HG03097 (cell line): ENCODE data around the gene PNPLA1.

Experiments used
- ATAC-seq: cut with Tn5 transposase; IDR thresholded peaks from one replicate; pipeline ENCODE4 v1.9.1; 2021; ENCODE audit not compliant: unreplicated experiment, low FRiP score

PNPLA1 gene

DNA sequence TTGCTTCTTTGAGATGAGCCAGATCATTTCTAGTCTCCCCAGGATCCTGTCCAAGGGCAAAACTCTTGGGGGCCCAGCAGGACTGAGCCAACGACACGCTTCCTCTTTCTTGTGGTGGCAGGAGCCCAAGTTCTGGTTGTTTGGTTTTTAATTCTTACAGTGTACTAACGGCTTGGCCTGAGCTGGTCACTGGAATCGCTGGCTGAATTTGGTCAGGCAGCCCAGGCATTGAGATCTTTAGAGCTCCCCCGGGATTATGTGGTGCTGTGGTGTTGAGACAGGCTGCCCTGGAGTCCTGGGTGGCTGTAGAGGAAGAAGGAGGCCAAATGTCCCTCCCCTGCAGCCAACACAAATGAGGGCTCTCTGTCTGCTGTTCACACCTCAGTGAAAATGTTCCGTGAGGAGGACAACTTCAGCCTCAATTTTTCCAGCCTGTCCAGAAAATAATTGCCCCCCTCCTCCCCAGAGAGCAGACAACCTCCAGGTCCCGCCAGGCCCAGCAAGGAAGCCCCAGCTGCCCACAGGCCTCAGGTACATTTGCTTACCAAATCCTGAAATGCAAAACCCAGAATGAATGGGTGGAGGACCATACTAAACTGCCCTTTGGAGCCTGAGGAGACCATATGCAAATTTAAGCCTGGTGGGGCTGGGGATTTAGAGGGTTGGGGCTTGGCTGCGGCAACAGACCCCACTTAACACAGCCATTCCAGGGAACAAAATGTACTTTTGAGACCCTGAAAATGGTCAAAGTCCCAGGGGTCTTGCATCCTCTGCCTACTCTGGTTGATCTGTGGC is 43.2 kb downstream of the PNPLA1 start:
- ATAC-seq = no peak

DNA sequence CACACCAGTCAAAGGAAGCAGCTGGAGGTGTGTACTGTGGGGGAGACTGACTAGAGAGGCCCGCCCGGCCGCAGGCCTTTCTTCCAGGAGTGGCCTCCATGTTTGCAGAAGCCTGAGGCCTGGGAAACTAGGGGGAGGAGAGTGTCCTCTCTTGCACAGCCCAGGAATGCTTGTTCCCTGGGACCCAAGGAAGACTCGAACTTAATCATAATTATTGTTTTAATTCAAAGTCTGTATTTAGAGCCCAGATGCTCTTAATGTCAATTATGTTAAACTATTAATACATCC is 43.7 kb downstream of the PNPLA1 start:
- no peak for ATAC-seq

DNA sequence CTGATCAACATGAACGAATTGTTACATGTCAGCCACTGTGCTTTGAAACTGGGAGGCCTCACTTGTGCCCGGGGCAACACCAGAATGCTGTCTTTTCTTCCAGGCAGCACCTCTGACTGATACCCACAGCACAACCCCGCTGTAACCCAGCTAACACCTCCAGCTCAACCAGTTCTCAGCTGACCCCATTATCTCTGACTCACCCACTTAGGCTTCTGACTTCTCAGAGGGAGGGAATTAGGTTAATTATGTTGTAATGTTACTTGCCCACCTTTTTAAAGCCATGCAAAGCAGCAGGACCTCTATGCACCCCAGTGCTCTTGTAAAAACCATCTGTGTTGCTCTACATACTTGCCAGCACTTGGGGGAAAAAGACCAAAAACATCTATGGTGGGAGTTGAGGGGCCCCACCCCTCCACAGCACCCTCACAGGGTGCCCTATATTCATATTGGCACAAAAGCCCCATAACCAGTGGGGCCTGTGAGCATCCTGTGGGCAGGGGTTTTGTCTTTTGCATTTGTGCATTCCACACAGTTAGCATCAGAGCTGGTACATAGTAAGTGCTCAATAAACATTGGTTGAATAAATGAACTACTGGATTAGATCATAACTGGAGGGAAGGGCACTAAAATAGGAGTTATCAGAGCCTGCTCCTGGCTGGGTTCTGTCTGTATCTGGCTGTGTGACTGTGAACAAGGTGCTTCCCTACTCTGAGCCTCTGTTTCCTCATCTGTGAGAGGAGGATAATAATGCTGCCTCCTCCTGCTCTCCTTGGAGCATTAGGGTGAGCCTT is 44.6 kb downstream of the PNPLA1 start:
- ATAC-seq = no peak

DNA sequence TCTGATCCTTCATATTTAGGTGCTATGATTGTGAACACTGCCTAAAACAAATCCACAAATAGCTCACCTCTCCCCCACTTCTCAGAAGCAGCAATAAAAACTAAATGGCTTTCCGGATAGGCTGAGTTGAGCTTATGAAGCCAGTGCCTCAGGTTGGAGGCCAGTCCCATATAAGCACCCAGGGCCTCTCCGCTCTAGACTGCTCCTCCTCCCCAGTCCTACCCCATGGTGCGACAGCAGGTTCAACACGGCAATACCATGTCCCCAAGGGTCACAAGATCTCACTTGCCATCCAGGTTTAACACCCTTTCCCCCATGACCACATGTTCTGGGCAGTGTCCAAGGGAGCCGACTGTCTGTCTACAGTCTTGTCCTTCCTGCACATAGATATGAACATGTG is 46.1 kb downstream of the PNPLA1 start:
- no peak for ATAC-seq

DNA sequence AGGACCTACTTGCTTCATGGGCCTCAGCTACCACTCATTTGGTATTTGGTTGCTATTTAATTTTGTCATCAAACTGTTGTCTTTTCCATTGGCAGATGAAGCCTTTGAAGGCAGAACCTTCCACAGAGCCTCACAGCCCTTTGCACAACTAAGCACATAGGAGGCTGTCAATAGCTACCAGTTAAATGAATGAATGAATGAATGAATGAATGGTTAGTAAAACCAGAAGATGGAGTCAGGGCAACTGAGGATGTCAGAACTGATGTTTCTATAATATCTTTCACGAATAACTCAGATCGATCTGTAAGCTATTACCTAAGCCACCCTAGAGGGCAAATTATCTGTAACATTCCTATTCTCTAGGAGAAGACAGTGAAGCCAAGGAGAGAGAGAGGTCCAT is 47.8 kb downstream of the PNPLA1 start:
- no peak for ATAC-seq

DNA sequence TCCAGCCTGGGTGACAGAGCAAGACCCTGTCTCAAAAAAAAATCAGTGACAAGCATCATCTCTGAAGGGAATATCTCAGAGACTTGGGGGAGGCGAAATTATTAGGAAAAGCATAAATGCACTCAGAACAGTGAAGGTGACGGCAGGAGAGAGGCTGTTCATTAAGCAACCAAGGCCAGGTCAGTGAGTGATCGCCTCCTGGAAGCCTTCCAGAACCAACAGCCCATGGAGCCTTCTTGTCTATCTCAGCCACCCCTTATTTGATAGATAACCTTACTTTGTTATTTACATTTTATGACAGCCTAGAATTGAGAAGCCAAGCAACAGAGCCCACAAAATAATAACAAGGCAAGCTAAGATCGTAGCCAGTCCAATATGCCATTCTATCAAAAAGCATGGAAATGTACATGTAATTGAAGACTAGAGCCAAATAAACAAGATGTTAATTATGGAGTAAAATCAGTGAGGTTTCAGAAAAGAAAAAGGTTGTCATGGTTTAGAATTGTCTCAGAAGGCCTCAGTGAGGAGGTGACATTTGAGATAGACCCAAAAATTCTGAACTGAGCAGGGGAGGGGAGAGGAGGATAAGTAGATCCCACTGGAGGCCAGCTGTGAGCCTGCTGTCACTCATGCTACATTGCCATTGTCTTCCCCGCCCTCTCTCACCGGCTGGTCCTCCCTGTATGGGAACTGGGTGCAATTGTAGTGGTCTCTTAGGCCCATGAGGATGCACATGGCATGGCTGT is 49.0 kb downstream of the PNPLA1 start:
- no peak for ATAC-seq

DNA sequence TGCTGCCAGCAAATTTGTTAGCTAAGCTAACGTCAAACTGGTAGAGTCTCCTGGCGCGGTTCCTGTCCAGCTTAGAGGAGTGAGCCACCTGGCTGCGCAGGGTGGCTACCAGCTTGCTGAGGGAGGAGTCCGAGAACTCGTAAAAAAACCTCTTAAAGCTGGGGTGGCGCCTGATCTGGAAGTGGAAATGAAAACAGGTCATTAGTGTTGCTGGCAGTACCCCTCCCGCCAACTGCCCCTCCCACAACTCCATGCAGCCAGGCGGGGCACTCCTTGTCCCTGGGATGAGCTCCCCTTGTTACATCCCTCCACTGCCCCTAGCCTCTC is 49.5 kb downstream of the PNPLA1 start:
- no peak for ATAC-seq

DNA sequence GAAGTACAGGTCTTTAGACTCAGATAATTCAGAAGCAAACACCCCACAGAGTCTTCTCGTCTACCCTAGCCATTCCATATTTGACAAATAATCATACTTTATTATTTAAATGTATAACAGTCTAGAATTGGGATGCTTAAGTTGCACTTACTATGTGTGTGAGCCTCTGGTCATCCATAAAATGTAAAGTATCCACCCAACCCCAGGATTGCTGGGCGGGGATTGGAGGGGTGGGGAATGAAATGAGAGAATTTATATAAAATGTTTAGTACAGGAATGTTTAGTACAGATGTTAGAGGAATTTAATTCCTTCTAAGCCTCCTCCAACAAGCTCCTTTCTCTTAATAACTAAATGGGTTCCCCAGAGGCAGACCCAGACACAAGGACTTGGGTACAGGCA is 50.0 kb downstream of the PNPLA1 start:
- no peak for ATAC-seq

DNA sequence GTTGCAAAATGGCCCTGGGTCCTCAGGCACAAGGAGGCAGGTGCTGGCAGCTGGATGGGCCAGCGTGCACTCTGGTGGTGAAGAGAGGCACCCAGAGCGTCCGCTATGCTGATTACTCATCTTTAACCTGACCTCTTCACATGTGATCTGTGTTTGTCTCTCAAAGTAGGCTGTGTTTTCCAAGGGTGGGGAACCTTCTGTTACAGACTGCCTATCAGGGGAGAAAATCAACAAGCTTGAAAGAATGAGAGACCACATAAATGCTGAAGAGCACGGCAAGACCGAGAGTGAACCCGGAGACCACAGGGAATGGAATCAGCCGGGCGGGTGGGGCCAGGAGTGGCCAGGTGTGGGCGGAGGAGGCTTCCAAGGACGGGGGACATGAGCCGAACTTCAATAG is 50.6 kb downstream of the PNPLA1 start:
- ATAC-seq = no peak

DNA sequence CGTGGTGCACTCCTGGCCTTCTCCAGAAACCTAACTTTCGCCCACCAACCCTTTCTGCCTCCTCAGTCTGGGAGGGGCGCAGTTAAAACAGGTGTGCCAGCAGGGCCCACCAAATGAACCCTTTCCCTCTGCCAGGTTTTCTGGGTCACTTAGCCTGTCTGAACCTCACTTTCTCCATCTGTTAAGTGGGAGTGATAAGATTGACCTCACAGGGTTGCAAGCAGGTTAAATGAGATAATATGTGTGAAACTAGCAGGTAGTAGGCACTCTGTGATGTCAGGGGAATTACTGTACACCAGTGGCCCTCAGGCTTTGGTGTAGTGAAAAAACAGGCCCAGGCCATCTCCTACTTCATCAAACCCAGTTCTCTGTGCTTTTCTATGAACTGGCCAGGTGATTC is 52.7 kb downstream of the PNPLA1 start:
- ATAC-seq = no peak

DNA sequence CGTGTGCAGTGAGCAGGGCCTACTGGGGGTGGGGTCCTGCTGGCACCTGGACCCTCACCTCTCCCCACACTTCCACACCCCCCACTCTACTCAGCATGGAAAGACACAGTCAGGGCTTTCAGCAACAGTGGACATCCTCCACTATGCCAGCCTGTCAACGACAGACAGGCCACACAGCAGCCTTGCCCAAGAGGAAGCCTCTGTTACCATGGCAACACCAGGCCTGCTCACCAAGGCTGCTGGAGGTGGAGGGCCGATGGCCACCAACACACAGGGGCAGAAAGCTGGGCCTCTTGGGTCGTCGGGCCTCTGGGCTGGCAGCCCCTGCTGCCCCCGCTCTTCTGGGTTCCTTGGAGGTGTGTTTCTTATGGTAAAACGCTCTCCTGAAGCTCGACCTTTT is 53.2 kb downstream of the PNPLA1 start:
- no peak for ATAC-seq

DNA sequence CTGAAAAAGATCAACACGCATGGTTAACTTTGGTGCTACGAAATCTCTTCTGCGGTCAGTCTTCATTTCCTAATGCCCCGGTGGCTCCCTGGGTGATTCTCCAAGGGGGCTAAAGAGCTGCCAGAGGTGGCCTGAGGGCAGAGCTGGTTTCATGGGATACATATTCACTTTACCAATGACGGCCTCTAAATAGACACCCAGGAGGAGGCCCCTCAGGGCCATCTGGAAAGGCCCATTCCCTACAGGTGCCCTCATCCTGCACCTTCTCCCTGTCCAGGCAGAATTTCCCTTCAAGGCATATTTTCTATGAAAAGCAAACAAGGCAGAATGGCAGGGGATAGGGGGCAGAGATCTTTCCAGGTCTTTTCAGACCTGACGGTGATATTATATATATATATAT is 54.3 kb downstream of the PNPLA1 start:
- no peak for ATAC-seq

DNA sequence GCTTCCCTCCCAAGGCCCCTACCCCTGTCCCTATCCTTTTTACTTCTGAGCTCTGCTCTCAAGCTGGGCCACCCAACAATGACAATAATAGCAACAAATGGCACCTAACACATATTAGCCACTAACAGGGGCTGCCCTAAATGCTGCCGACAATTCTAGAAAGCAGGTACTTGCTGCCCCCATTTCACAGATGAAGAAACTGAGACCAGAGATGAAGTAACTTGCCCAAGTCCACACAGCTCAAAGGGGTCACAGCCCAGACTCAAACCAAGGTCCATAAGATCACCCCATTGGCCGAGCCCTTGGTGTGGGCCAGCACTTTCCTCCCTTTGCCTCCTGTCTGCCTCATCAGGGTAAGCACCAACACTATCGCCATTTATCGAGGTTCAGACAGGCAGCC is 54.9 kb downstream of the PNPLA1 start:
- no peak for ATAC-seq

DNA sequence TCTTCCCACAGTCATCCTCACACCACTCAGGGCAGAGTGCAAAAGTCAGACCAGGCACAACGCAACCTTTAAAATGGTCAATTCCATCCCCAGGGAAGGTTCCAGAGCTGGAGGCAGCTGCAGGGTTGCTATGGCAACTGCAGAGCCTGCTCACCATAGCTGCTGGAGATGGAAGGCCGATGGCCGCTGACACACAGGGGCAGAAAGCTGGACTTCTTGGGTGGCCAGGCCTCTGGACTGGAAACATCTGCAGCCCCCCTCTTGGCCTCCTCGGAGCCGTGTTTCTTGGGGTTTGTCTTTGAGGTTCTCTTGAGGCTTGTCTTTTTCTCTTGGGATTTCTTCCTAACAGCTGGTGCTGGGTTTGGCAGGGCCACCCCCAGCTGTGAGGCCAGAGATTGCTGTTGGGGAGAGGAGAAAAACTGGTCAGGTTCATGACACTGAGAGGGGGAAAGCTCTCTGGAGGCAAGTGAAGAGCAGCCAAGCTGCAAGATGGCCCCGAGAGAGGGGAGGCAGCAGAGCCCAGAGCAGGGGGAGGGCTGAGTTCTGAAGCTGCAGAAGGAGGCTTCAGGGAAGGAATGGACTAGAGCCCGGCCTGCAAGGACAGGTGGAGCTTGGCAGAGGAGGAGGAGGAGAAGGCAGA is 56.6 kb downstream of the PNPLA1 start:
- ATAC-seq = no peak

DNA sequence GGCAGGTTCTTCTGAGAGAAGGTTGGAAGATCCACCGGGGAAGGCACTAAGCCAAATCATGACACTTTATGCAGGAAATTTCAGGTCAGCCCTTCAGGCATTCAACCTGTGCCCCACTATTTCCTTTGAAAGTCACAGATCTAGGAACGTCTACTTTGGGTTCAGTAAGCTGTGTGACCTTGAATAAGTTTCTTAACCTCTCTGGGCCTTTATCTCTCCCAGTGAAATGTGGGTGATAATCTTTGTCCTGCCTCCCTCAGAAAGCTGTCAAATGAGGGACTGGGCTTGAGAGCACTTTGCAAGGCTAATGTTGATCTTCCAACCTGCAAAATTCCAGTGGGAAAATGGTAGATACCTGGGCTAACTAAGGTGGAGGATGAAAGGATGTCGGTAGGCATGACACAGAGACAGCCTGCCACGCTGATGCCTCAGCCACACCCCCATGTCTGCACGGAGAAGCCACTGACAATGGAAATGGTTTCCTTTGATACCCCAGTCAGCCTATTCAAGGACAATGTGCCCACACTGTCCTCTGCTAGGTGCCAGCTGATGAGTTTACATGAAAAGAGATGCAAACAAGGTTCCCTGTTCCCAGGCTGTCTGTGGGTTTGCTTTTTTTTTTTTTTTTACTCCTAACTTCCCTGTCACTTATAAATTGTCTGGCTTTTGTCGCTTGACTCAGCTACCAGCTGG is 57.5 kb downstream of the PNPLA1 start:
- no peak for ATAC-seq

DNA sequence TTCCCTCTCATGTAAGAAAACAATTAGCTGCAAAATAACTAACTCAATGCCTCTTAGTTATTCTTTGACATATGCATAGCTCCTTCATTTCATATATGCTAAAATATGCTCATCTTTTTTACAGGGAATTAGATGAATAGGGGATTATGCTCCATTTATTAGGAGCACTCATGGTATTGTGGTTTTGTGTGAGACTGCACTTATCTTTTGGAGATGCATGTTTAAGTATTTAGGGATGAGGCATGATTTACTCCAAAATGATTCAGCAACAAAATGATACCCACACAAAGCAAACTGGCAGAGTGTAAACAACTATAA is 58.0 kb downstream of the PNPLA1 start:
- ATAC-seq = no peak

DNA sequence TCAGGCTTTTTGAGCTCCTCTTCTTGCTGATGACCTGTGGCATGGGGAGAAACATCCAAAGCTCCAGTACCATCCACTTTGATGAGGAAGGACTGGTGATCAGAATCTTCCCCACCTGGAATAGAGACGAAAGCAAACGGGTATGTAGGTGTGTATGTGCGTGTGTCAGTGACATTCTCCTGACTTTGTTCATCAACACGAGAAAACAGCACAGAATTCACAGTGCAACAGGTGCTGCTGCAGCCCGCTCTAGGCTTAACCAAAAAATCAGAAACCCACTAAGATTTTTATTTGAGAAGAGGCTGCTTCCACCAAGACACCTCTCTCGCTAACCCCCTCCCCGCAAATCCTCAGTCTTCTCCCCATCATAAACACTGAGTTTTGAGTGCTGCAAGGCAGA is 58.7 kb downstream of the PNPLA1 start:
- ATAC-seq = no peak

DNA sequence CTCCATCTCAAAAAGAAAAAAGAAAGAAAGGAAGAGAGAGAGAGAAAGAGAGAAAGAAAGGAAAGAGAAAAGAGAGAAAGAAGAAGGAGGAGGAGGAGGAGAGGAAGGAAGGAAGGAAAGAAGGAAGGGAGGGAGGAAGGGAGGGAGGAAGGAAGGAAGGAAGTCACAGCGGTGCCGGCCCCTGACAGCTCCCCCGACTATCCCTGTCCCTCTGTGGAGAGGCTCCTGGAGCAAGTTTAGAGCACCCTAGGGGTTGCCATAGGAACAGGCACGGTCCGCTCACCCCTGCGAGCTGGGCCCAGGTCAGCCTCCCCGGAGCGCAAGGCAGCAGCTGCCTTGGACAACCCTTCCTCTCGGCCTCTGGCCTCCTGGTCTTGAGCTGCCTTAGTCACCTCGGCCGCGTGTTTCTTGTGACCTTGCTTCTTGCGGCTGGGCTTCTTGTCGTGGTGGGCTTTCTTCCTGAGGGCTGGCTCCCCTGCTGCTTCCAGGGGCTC is 60.0 kb downstream of the PNPLA1 start:
- ATAC-seq = no peak

DNA sequence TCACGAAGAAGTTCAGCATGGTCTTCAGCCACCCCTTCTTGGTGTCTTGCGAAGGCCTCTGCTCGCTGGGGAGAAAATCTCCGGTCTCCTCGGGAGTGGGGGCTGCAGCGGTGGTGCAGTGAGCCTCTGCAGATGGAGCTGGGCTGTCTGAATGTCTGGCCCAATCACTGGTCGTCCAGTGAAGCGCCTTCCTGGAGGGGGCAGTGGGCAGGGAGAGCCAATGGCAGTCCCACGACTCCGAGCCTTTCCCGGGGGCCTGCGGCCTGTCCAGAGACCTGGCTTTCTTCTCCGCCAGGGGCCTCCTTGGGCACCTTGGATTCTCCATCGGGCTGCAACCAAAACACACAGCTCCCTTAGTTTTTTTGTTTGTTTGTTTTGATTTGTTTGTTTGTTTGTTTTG is 60.5 kb downstream of the PNPLA1 start:
- ATAC-seq = no peak

DNA sequence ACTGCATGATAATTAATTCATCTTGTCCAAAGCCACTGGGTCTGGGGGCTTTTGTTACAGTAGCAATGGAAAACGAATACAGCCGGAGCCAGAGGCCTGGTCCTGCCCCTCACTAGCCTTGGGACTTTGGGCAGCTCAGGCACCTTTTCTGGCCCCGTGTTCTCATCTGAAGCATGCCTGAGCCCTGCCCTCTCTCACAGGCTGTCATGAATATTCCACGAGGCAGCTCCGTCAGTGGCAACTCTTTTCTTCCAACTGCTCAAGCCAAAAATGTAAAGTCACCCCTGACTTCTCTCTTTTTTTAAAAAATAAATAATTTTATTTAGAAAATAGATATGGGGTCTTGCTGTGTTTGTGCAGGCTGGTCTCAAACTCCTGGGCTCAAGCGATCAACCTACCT is 61.5 kb downstream of the PNPLA1 start:
- ATAC-seq = no peak
